ENCODE measurements around the gene ACADVL. TPM values are rescaled to one million over a fixed set of nuclear protein-coding genes. Genes with fewer than 3 reads are reported as not detected.

Gene ACADVL
- total RNA-seq, 1 experiment from 2014 or later, result 558 TPM

DNA sequence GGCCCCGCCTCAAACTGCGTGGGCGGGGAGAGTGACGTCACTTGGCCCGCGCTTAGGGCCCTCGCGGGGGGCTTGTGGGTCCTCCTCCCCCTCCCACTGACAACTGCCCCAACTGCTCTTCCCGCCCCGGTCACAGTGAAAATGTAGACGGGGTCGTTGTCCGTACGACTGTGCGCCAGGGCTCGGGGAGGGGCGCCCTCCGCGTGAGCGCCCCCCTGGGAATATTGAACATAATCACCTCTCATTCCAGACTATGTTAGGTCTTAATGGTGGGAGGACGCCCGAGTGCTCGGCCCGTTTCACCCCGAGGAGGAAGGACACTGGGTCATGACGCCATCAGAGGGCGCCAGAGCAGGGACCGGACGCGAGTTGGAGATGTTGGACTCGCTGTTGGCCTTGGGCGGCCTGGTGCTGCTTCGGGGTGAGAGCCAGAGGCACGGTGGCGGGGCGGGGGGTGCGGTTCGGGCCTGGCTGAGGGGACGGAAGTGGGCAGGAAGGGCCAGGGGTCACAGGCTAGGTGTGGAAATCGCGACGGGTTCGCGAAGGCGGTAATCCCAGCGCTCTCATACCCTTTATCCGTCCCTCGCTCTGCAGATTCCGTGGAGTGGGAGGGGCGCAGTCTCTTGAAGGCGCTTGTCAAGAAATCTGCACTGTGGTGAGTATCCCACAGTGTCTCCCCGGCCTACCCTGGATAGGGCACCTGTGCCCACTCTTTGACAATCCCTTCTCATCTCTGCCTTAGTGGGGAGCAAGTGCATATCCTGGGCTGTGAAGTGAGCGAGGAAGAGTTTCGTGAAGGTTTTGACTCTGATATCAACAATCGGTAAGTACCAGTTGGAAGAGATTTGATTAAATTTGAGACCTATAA lies 32.7 kb downstream of the ACADVL start, which contains the start of gene ELP5:
Gene ELP5 (plus strand): TSS at position 40 of the 868 bp plus-strand sequence. CDS start 336 bp downstream, at position 376.
- peak within 1 kb of the TSS; percentile 96 for H3K9ac ChIP-seq (ENCODE audit: low read length)
- no peaks in the 10 kb centered on the region for H3F3A ChIP-seq (ENCODE audit: low read length, unreplicated experiment)
- ChIA-PET CTCF (no interaction called here), POLR2A (ENCODE audit: unreplicated experiment) (no interaction called here)
- H3K27ac ChIP-seq (ENCODE audit: low read length), result peak within 1 kb of the TSS; percentile 96
- peak within 1 kb of the TSS; percentile 92 for H3K4me3 ChIP-seq (ENCODE audit: low read length)
- TSS peak; percentile 69 for BruUV-seq (replicated peaks)
- intact Hi-C loops (cut with micrococcal nuclease), result loop anchor here (1.0 to 2.0 kb wide), 2 partner anchors 10 to 28 kb away; partner anchors contain the start of genes CLDN7 and SLC2A4
- DNase-seq (peak; percentile 86), ATAC-seq (peak; percentile 67)
- peak within 1 kb of the TSS; percentile 79 for H2AFZ ChIP-seq (ENCODE audit: low read length)
- peaks cover 69% of the 10 kb centered on the region for H3K79me2 ChIP-seq (ENCODE audit: low read length)
- H3K4me1 ChIP-seq (ENCODE audit: insufficient read depth, low read length), result peaks cover 21% of the 10 kb centered on the region
- H3K27me3 ChIP-seq (ENCODE audit: low read length), result no peaks in the 10 kb centered on the region
- H3K9me2 ChIP-seq (replicated peaks; ENCODE audit: low read length), result no peaks in the 10 kb centered on the region
- H3K9me3 ChIP-seq (ENCODE audit: low read length), result no peaks in the 10 kb centered on the region
- TF ChIP-seq CTCF (conservative IDR thresholded peaks at IDR 0.05; ENCODE audit: low read depth, low read length) (peak; percentile 43; the same call in 1 of the 2 replicates), EZH2phosphoT487 (IDR thresholded peaks at IDR 0.05; ENCODE audit: borderline replicate concordance, low read length) (no peak)
- peak within 1 kb of the TSS; percentile 95 for H3K4me2 ChIP-seq (ENCODE audit: low read length)
- H4K20me1 ChIP-seq (ENCODE audit: low read length), result 0 out of 2 replicates have a peak, but pooled peaks cover 5% of the 10 kb centered on the region
- H3K36me3 ChIP-seq (ENCODE audit: low read depth, low read length), result peaks cover 3% of the 10 kb centered on the region; the same call in 1 of the 2 replicates

GRCh38 chr17:7253082-7253481 lies 33.3 kb downstream of the ACADVL start:
- H3K9ac ChIP-seq (ENCODE audit: low read length), result peak overlapping the region; percentile 96

More at GRCh38 chr17:7253082-7253481, 33.3 kb downstream of the ACADVL start:
- H3K4me1 ChIP-seq (ENCODE audit: insufficient read depth, low read length), result peaks cover 21% of the 10 kb centered on the region
- DNase-seq, result no peak
- intact Hi-C loops (cut with micrococcal nuclease), result loop anchor here (2.0 kb wide), 1 partner anchor 28 kb away; the partner anchor contains the start of gene SLC2A4
- H2AFZ ChIP-seq (ENCODE audit: low read length), result no peak overlapping the region
- H3K27me3 ChIP-seq (ENCODE audit: low read length), result no peaks in the 10 kb centered on the region
- CTCF ChIA-PET, result no interaction called here
- H3K4me3 ChIP-seq (ENCODE audit: low read length), result peak overlapping the region; percentile 92
- H3K27ac ChIP-seq (ENCODE audit: low read length), result peak overlapping the region; percentile 96; the same call in 1 of the 2 replicates
- no TSS peak for BruUV-seq (replicated peaks)
- no peaks in the 10 kb centered on the region for H3K9me2 ChIP-seq (replicated peaks; ENCODE audit: low read length)
- 0 out of 2 replicates have a peak, but pooled peaks cover 5% of the 10 kb centered on the region for H4K20me1 ChIP-seq (ENCODE audit: low read length)
- H3K9me3 ChIP-seq (ENCODE audit: low read length), result no peaks in the 10 kb centered on the region
- peak overlapping the region; percentile 95 for H3K4me2 ChIP-seq (ENCODE audit: low read length)
- no peaks in the 10 kb centered on the region for H3F3A ChIP-seq (ENCODE audit: low read length, unreplicated experiment)
- POLR2A ChIA-PET (ENCODE audit: unreplicated experiment), result no interaction called here
- peaks cover 62% of the 10 kb centered on the region for H3K79me2 ChIP-seq (ENCODE audit: low read length)
- ATAC-seq, result no peak
- H3K36me3 ChIP-seq (ENCODE audit: low read depth, low read length), result peaks cover 3% of the 10 kb centered on the region; the same call in 1 of the 2 replicates
- TF ChIP-seq EZH2 (IDR thresholded peaks at IDR 0.05; ENCODE audit: low read length, unreplicated experiment), result no peak
- no peak for TF ChIP-seq CTCF (conservative IDR thresholded peaks at IDR 0.05; ENCODE audit: low read depth, low read length)
- no peak for TF ChIP-seq EZH2phosphoT487 (IDR thresholded peaks at IDR 0.05; ENCODE audit: borderline replicate concordance, low read length)

Measured in PC-3 (cell line).